ENCODE results near the gene SUV39H1.
"Not testable (repeated sequence)": the region's sequence is repeated elsewhere in the genome, so short reads cannot be mapped to it uniquely, and the experiment has no call there.

Gene SUV39H1

GRCh38 chrX:48689208-48689920, 7.2 kb upstream of the SUV39H1 start:
- no peak for DNase-seq

- not testable (repeated sequence) for DNase-seq
These were observed 4.8 kb upstream of the SUV39H1 start for GRCh38 chrX:48691746-48692145.

- DNase-seq = no peak
These were observed 1.6 kb upstream of the SUV39H1 start for GRCh38 chrX:48694776-48695533.

- no peak for DNase-seq
These were observed 1.0 kb upstream of the SUV39H1 start for GRCh38 chrX:48695534-48695896.

GRCh38 chrX:48695925-48696300, 621 bp upstream of the SUV39H1 start:
- no peak for DNase-seq

- no peak for DNase-seq
These were observed 584 bp downstream of the SUV39H1 start for GRCh38 chrX:48696909-48697727.

- DNase-seq = no peak
These were observed 1.8 kb downstream of the SUV39H1 start for GRCh38 chrX:48698306-48698705.

- no peak for DNase-seq
These were observed 3.7 kb downstream of the SUV39H1 start for GRCh38 chrX:48700246-48700645.

GRCh38 chrX:48700951-48701653, 4.6 kb downstream of the SUV39H1 start:
- DNase-seq = no peak

GRCh38 chrX:48702032-48702431, 5.5 kb downstream of the SUV39H1 start:
- no peak for DNase-seq

- no peak for DNase-seq
These were observed 6.2 kb downstream of the SUV39H1 start for GRCh38 chrX:48702716-48703115.

GRCh38 chrX:48703228-48703627, 6.7 kb downstream of the SUV39H1 start:
- no peak for DNase-seq

GRCh38 chrX:48703642-48704481, 7.3 kb downstream of the SUV39H1 start:
- no peak for DNase-seq

GRCh38 chrX:48705871-48706270, 9.3 kb downstream of the SUV39H1 start:
- no peak for DNase-seq

GRCh38 chrX:48709522-48710112, 13.1 kb downstream of the SUV39H1 start:
- DNase-seq = no peak

GRCh38 chrX:48711162-48711928, 14.8 kb downstream of the SUV39H1 start:
- no peak for DNase-seq

- no peak for DNase-seq
These were observed 15.5 kb downstream of the SUV39H1 start for GRCh38 chrX:48711929-48712505.

GRCh38 chrX:48713847-48714246, 17.3 kb downstream of the SUV39H1 start:
- no peak for DNase-seq

- DNase-seq = no peak
These were observed 18.0 kb downstream of the SUV39H1 start for GRCh38 chrX:48714573-48714972.

- no peak for DNase-seq
These were observed 18.5 kb downstream of the SUV39H1 start for GRCh38 chrX:48715072-48715471.

Data from activated T-cell treated with anti-CD3 and anti-CD28 coated beads for 4 hours (primary cell).